HEK293 (cell line): ENCODE results near the gene ITGB3.

Experiments
- CTCF ChIA-PET: fragments of 350-600 bp; formaldehyde crosslinking; extraction: SDS; loops from one replicate; lab custom pipeline; 2021; ENCODE audit warnings: antibody characterized with exemption; lab: Yijun Ruan, JAX
- POLR2A ChIA-PET: fragments of 300-600 bp; formaldehyde crosslinking; extraction: SDS; loops from one replicate; lab custom pipeline; 2020; ENCODE audit warnings: antibody characterized with exemption, inconsistent platforms; lab: Yijun Ruan, JAX
- H3K27ac ChIP-seq: fragments of 200-500 bp; sonication (Bioruptor generic); 2 replicates; pipeline ENCODE4 v1.5.1; 2014; ENCODE audit warnings: low read depth, low read length, control low read depth, inconsistent platforms; ENCODE audit errors: extremely low read depth
- H3K36me3 ChIP-seq, 2 experiments: fragments of 200-500 bp in 1 of 2; sonication (Bioruptor generic) in 1 of 2; 1 replicate in 1 of 2; 2 replicates in 1 of 2; pipeline ENCODE4 v1.5.1; 2014 to 2017; ENCODE audit warnings: inconsistent platforms in 2 of 2, low read length in 2 of 2; ENCODE audit not compliant: control insufficient read depth in 2 of 2, insufficient read depth in 1 of 2
- H3K4me1 ChIP-seq: fragments of 200-500 bp; sonication (Bioruptor generic); 2 replicates; pipeline ENCODE4 v1.5.1; 2014; ENCODE audit warnings: mild to moderate bottlenecking, low read length, inconsistent platforms; ENCODE audit not compliant: control insufficient read depth, insufficient read depth
- H3K4me3 ChIP-seq: 2 replicates; pipeline ENCODE4 v1.5.1; 2011; ENCODE audit warnings: low read depth, mild to moderate bottlenecking, control low read depth, low read length, moderate library complexity
- H3K9me3 ChIP-seq: fragments of 200-500 bp; sonication (Bioruptor generic); 2 replicates; pipeline ENCODE4 v1.5.1; 2014; ENCODE audit warnings: low read depth, low read length, inconsistent platforms; ENCODE audit not compliant: control insufficient read depth, insufficient read depth
- GLI2 ChIP-seq: fragments of 450-650 bp; formaldehyde crosslinking; IDR thresholded peaks from 2 replicates; pipeline ENCODE4; 2017; ENCODE audit warnings: missing biosample characterization, missing genetic modification characterization, low read depth, borderline replicate concordance
- MEIS1 ChIP-seq: sonication (generic); formaldehyde crosslinking; IDR thresholded peaks from 2 replicates; pipeline ENCODE4 v1.8.1; 2022; ENCODE audit warnings: missing genetic modification reagents, mild to moderate bottlenecking, borderline replicate concordance
- SCRT2 ChIP-seq: fragments of 450-650 bp; formaldehyde crosslinking; IDR thresholded peaks from 2 replicates; pipeline ENCODE4 v1.5.1; 2016; ENCODE audit warnings: missing biosample characterization, missing genetic modification characterization
- SP2 ChIP-seq: fragments of 450-650 bp; formaldehyde crosslinking; IDR thresholded peaks from 2 replicates; pipeline ENCODE4 v1.5.1; 2016; ENCODE audit warnings: missing biosample characterization, missing genetic modification characterization
- ZBTB17 ChIP-seq: fragments of 450-650 bp; formaldehyde crosslinking; IDR thresholded peaks from 2 replicates; pipeline ENCODE4 v1.5.1; 2016; ENCODE audit warnings: missing biosample characterization, missing genetic modification characterization
- ZBTB26 ChIP-seq: fragments of 450-650 bp; formaldehyde crosslinking; optimal IDR thresholded peaks from 2 replicates; pipeline ENCODE3; 2016; ENCODE audit warnings: missing biosample characterization, mild to moderate bottlenecking, missing genetic modification characterization
- ZFHX2 ChIP-seq: fragments of 450-650 bp; formaldehyde crosslinking; conservative IDR thresholded peaks from 2 replicates; pipeline ENCODE4 v1.5.1; 2016; ENCODE audit warnings: missing biosample characterization, missing genetic modification characterization
- ZFP41 ChIP-seq: fragments of 450-650 bp; formaldehyde crosslinking; IDR thresholded peaks from 2 replicates; pipeline ENCODE4 v1.5.1; 2016; ENCODE audit warnings: missing biosample characterization, missing genetic modification characterization, borderline replicate concordance
- ZNF140 ChIP-seq: fragments of 450-650 bp; formaldehyde crosslinking; IDR thresholded peaks from 2 replicates; pipeline ENCODE4 v1.5.1; 2016; ENCODE audit warnings: missing biosample characterization, missing genetic modification characterization
- ZNF146 ChIP-seq: fragments of 450-650 bp; formaldehyde crosslinking; IDR thresholded peaks from 2 replicates; pipeline ENCODE4 v1.5.1; 2016; ENCODE audit warnings: missing biosample characterization, missing genetic modification characterization
- ZNF24 ChIP-seq: fragments of 450-650 bp; formaldehyde crosslinking; IDR thresholded peaks from 2 replicates; pipeline ENCODE4 v1.5.1; 2016; ENCODE audit warnings: missing biosample characterization, missing genetic modification characterization
- ZNF416 ChIP-seq: fragments of 450-650 bp; formaldehyde crosslinking; IDR thresholded peaks from 2 replicates; pipeline ENCODE4 v1.5.1; 2016; ENCODE audit warnings: missing biosample characterization, missing genetic modification characterization
- ZNF426 ChIP-seq: fragments of 450-650 bp; formaldehyde crosslinking; IDR thresholded peaks from 2 replicates; pipeline ENCODE4 v1.5.1; 2017; ENCODE audit warnings: missing biosample characterization, missing genetic modification characterization, mild to moderate bottlenecking, inconsistent platforms, moderate library complexity
- ZNF529 ChIP-seq: fragments of 450-650 bp; formaldehyde crosslinking; IDR thresholded peaks from 2 replicates; pipeline ENCODE4 v1.5.1; 2017; ENCODE audit warnings: missing genetic modification characterization, missing biosample characterization; ENCODE audit not compliant: insufficient replicate concordance
- ZNF571 ChIP-seq: fragments of 450-650 bp; formaldehyde crosslinking; IDR thresholded peaks from 2 replicates; pipeline ENCODE4 v1.5.0; 2017; ENCODE audit warnings: missing biosample characterization, missing genetic modification characterization
- ZNF580 ChIP-seq: fragments of 450-650 bp; formaldehyde crosslinking; IDR thresholded peaks from 2 replicates; pipeline ENCODE4 v1.5.1; 2016; ENCODE audit warnings: missing biosample characterization, missing genetic modification characterization
- ZNF776 ChIP-seq: fragments of 450-650 bp; formaldehyde crosslinking; IDR thresholded peaks from 2 replicates; pipeline ENCODE4 v1.5.0; 2017; ENCODE audit warnings: missing biosample characterization, missing genetic modification characterization, borderline replicate concordance
- ZSCAN23 ChIP-seq: fragments of 450-650 bp; formaldehyde crosslinking; IDR thresholded peaks from 2 replicates; pipeline ENCODE4 v1.5.1; 2016; ENCODE audit warnings: missing biosample characterization, missing genetic modification characterization
- ZSCAN4 ChIP-seq: fragments of 450-650 bp; formaldehyde crosslinking; IDR thresholded peaks from 2 replicates; pipeline ENCODE4 v1.5.1; 2017; ENCODE audit warnings: missing biosample characterization, missing genetic modification characterization
- TF ChIP-seq, protein P1 (sequence below): fragments of 450-650 bp; formaldehyde crosslinking; IDR thresholded peaks from 2 replicates; pipeline ENCODE4 v1.5.1; 2016; ENCODE audit warnings: missing biosample characterization, missing genetic modification characterization

ITGB3 gene

DNA sequence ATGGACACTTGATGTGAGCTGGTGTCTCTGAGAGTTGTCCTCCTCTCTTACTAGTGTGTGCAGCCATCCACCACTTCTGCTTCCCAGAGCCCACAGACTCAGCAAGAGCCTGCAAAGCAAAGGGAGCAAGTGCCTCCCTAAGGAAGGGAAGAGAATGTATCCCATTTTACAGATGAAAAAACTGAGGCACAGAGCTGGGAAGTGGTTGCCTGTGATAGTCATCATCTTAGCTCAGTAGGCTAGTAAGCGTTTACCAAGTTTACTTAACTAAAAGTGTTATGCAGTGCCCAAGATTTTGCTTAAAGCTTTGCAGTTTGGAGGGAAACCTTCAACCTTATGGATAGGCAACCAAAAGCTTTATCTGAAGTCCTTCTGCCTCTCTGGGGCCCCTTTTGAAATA lies 47.1 kb downstream of the ITGB3 start:
- Histone ChIP-seq H3K36me3 (no peaks in the 10 kb centered on the region), H3K4me1 (no peaks in the 10 kb centered on the region), H3K9me3 (no peaks in the 10 kb centered on the region), H3K4me3 (no peak overlapping the region), H3K27ac (no peak overlapping the region)
- CTCF ChIA-PET, result interaction anchor here (0.9 to 1.2 kb wide), 2 partner anchors 15 to 24 kb away, joined by 3 read pairs; no protein-coding TSS in a partner anchor
- POLR2A ChIA-PET, result interaction anchor here (0.6 kb wide), 1 partner anchor 49 kb away, joined by 3 read pairs; no protein-coding TSS in a partner anchor
- TF ChIP-seq ZNF24 (tag by site-specific recombination) (no peak), SCRT2 (tag by site-specific recombination) (no peak), ZNF146 (no peak), ZNF571 (tag by site-specific recombination) (no peak), ZNF776 (tag by site-specific recombination) (no peak), ZFHX2 (no peak), ZBTB26 (tag by site-specific recombination) (no peak), ZSCAN23 (tag by site-specific recombination) (no peak), MEIS1 (CRISPR knock-in tag) (no peak), ZNF140 (no peak), ZSCAN4 (no peak)

DNA sequence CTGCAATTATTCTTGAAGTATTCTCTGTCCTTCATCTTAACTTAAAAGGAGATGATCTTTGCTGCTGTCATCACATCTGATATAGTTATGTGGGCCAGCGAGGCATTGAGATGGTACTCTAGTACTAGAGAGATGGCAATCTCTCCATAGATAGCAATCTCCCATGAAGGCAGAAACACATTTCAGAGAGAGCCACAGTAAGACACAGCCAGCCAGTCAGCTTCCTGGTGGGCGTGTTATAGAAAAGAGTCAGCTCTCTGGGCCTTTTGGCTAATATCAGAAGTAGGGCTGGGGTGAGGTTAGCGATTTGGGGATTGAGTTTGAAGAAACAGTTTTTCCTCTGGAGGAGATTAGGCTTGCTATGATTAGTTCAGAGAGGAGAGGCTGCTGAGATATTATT lies 47.5 kb downstream of the ITGB3 start:
- CTCF ChIA-PET, result interaction anchor here (0.7 to 1.4 kb wide), 4 partner anchors 14 to 24 kb away, joined by 3 to 4 read pairs (median 3); no protein-coding TSS in a partner anchor
- H3K4me1 ChIP-seq, result no peaks in the 10 kb centered on the region
- H3K9me3 ChIP-seq, result no peaks in the 10 kb centered on the region
- no peak overlapping the region for H3K4me3 ChIP-seq
- POLR2A ChIA-PET, result interaction anchor here (0.6 kb wide), 1 partner anchor 49 kb away, joined by 3 read pairs; no protein-coding TSS in a partner anchor
- no peak overlapping the region for H3K27ac ChIP-seq
- no peaks in the 10 kb centered on the region for H3K36me3 ChIP-seq
- TF ChIP-seq ZNF580, result no peak
- TF ChIP-seq, protein P1, sequence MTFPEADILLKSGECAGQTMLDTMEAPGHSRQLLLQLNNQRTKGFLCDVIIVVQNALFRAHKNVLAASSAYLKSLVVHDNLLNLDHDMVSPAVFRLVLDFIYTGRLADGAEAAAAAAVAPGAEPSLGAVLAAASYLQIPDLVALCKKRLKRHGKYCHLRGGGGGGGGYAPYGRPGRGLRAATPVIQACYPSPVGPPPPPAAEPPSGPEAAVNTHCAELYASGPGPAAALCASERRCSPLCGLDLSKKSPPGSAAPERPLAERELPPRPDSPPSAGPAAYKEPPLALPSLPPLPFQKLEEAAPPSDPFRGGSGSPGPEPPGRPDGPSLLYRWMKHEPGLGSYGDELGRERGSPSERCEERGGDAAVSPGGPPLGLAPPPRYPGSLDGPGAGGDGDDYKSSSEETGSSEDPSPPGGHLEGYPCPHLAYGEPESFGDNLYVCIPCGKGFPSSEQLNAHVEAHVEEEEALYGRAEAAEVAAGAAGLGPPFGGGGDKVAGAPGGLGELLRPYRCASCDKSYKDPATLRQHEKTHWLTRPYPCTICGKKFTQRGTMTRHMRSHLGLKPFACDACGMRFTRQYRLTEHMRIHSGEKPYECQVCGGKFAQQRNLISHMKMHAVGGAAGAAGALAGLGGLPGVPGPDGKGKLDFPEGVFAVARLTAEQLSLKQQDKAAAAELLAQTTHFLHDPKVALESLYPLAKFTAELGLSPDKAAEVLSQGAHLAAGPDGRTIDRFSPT (tag by site-specific recombination), result no peak
- TF ChIP-seq ZFP41 (tag by site-specific recombination), result no peak
- TF ChIP-seq ZNF426 (tag by site-specific recombination), result no peak
- TF ChIP-seq SP2 (tag by site-specific recombination), result no peak
- no peak for TF ChIP-seq SCRT2 (tag by site-specific recombination)
- TF ChIP-seq ZNF416 (tag by site-specific recombination), result no peak
- TF ChIP-seq ZNF529 (tag by site-specific recombination), result no peak
- TF ChIP-seq GLI2 (tag by site-specific recombination), result no peak
- TF ChIP-seq ZBTB17 (tag by site-specific recombination), result no peak
